Progenitor cell of endocrine pancreas (in vitro differentiated cells): ENCODE measurements around the gene STX18. TPM values are rescaled to one million over a fixed set of nuclear protein-coding genes. Genes with fewer than 3 reads are reported as not detected.

Experiments
- DNase-seq: peaks from one replicate; pipeline ENCODE4 v3.0.0; 2021; ENCODE audit warnings: low spot score; ENCODE audit not compliant: unreplicated experiment
- H3K27ac Mint-ChIP-seq: 2 replicates; pipeline ENCODE4 v1.8.0; 2021; ENCODE audit warnings: mild to moderate bottlenecking, moderate library complexity, mixed read lengths
- H3K27me3 Mint-ChIP-seq: 2 replicates; pipeline ENCODE4 v1.8.0; 2021; ENCODE audit warnings: mixed read lengths
- H3K36me3 Mint-ChIP-seq: 2 replicates; pipeline ENCODE4 v1.8.0; 2022; ENCODE audit warnings: mixed read lengths; ENCODE audit not compliant: insufficient read depth
- H3K4me1 Mint-ChIP-seq: 2 replicates; pipeline ENCODE4 v1.8.0; 2021; ENCODE audit warnings: low read depth, mixed read lengths
- H3K4me3 Mint-ChIP-seq: 2 replicates; pipeline ENCODE4 v1.8.0; 2021; ENCODE audit warnings: low read depth, mild to moderate bottlenecking, moderate library complexity, mixed read lengths
- H3K9me3 Mint-ChIP-seq: 2 replicates; pipeline ENCODE4 v1.8.0; 2021; ENCODE audit warnings: low read depth, mixed read lengths
- total RNA-seq: library from RNA; stranded (reverse); gene quantifications from 2 replicates; pipeline ENCODE4 v1.2.1, GENCODE V29; 2021
- TF ChIP-seq, protein P1 (sequence below): fragments of 200-600 bp; sonication (generic); IDR thresholded peaks from one replicate; pipeline ENCODE4 v1.5.0; 2021; ENCODE audit warnings: antibody characterized with exemption, mild to moderate bottlenecking; ENCODE audit not compliant: unreplicated experiment

The STX18 gene
- total RNA-seq, 1 donor from 2014 or later, result 41.2 TPM

DNA sequence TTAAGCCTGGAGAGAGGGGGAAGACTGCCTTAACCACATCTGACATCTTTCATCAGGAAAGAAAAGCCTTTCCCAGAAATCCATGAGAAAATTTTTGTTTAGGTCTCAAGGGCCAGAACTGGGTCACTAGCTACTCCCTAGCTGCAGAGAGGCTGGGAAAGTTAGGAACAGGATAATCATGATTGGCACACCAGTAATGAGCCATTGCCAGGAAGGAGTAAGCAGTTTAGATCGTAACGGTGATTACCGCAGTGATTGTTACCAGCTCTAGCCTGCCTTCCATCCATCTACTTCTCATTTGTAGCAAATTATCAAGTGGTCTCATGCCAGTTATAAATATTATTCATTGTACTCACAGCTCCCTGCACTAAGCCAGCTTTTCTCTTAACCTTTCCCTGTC is 22.7 kb upstream of the STX18 start:
- no peaks in the 10 kb centered on the region for H3K27me3 Mint-ChIP-seq
- no peak for DNase-seq
- H3K9me3 Mint-ChIP-seq, result peaks cover 4% of the 10 kb centered on the region
- H3K27ac Mint-ChIP-seq, result no peak overlapping the region
- H3K4me1 Mint-ChIP-seq, result no peaks in the 10 kb centered on the region
- TF ChIP-seq, protein P1, sequence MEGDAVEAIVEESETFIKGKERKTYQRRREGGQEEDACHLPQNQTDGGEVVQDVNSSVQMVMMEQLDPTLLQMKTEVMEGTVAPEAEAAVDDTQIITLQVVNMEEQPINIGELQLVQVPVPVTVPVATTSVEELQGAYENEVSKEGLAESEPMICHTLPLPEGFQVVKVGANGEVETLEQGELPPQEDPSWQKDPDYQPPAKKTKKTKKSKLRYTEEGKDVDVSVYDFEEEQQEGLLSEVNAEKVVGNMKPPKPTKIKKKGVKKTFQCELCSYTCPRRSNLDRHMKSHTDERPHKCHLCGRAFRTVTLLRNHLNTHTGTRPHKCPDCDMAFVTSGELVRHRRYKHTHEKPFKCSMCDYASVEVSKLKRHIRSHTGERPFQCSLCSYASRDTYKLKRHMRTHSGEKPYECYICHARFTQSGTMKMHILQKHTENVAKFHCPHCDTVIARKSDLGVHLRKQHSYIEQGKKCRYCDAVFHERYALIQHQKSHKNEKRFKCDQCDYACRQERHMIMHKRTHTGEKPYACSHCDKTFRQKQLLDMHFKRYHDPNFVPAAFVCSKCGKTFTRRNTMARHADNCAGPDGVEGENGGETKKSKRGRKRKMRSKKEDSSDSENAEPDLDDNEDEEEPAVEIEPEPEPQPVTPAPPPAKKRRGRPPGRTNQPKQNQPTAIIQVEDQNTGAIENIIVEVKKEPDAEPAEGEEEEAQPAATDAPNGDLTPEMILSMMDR, result no peak
- H3K4me3 Mint-ChIP-seq, result no peak overlapping the region
- peaks cover 6% of the 10 kb centered on the region for H3K36me3 Mint-ChIP-seq

DNA sequence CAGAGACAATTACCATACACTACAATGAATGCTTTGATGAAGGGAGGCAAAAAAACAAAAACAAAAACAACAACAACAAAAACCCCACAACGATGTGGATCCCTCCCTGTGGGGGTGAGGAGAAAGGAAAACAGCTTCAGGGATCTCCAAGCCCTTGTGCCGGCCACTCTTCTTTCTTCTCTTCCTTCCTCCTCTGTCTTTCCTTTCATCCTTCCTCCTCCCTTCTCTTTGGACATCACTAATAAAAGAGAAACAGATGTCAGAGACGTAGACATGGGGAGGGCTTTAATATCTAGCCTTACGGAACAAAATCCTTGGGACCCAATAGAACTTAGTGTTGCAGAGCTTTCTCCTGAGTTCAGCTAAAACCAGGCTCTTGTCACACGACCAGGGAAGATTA is 18.8 kb upstream of the STX18 start:
- TF ChIP-seq, protein P1, result no peak
- Mint-ChIP-seq H3K9me3 (no peaks in the 10 kb centered on the region), H3K27me3 (no peaks in the 10 kb centered on the region), H3K4me3 (no peak overlapping the region), H3K27ac (no peak overlapping the region), H3K36me3 (peaks cover 2% of the 10 kb centered on the region), H3K4me1 (peaks cover 2% of the 10 kb centered on the region)
- DNase-seq, result no peak

DNA sequence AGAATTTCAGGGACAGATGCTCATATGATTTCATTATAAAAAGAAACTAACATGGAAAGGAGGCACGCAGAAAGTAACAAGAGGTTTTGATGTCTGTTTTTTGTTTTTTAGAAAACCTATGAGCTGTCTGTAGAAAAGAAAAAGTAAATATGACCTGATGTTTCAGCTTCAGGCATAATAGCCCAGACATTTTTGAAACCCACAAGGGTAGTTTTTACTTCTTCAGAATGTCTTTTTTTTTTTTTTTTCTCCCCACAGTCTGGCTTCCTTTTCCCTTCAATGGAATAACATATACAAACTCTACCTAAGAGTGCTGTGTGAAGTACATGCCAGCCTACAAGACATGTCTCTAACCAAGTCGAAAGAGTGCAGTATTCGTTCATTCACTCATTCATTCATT is 18.3 kb upstream of the STX18 start:
- no peak for DNase-seq
- H3K27me3 Mint-ChIP-seq, result no peaks in the 10 kb centered on the region
- no peak overlapping the region for H3K4me3 Mint-ChIP-seq
- TF ChIP-seq, protein P1, result no peak
- H3K36me3 Mint-ChIP-seq, result peaks cover 2% of the 10 kb centered on the region
- H3K4me1 Mint-ChIP-seq, result peaks cover 2% of the 10 kb centered on the region
- H3K27ac Mint-ChIP-seq, result no peak overlapping the region
- H3K9me3 Mint-ChIP-seq, result no peaks in the 10 kb centered on the region

DNA sequence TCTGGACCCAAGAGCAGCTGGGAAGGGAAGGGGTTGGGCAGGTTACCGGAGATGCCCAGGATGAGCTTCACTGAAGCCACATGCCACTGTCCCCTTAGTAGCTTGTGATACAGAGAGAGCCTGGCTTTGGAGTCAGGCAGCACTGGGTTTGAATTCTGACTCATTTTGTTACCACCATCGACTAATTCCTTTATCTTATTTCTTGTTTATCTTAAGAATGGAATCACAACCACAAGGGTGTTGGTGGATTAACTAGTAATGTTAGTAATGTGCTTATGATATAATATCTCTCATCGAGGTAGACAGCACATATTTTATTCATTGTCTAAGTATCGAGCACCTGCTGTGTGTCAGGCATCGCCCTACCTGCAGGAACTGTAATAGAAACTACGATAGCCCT is 17.7 kb upstream of the STX18 start:
- H3K4me3 Mint-ChIP-seq, result no peak overlapping the region
- H3K36me3 Mint-ChIP-seq, result peaks cover 2% of the 10 kb centered on the region
- no peaks in the 10 kb centered on the region for H3K9me3 Mint-ChIP-seq
- H3K27ac Mint-ChIP-seq, result no peak overlapping the region
- peaks cover 2% of the 10 kb centered on the region for H3K4me1 Mint-ChIP-seq
- H3K27me3 Mint-ChIP-seq, result no peaks in the 10 kb centered on the region
- TF ChIP-seq, protein P1, result no peak
- DNase-seq, result no peak

DNA sequence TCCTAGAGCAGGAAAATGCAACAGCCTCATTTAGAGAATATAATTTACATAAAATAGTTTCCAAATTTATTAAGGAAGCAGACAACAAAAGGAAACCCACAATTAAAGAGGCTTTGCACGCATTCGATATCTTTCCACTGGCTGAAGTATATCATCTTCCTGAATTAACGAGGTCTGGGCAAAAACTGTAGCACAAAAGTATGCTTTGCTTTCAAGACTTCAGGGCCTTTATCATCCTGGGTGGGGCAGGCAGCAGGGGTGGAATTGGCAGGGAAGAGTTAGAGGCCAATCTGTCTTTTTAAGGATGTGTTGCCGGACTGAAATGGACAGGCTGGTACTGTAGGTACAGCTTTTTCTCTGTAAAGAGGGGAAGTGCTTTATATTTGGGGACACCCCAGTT is 17.0 kb upstream of the STX18 start:
- Mint-ChIP-seq H3K4me3 (no peak overlapping the region), H3K4me1 (peaks cover 2% of the 10 kb centered on the region), H3K27me3 (no peaks in the 10 kb centered on the region), H3K27ac (no peak overlapping the region), H3K9me3 (no peaks in the 10 kb centered on the region), H3K36me3 (peaks cover 4% of the 10 kb centered on the region)
- TF ChIP-seq, protein P1, result no peak
- DNase-seq, result no peak
